Stimulated activated CD8-positive, alpha-beta memory T cell treated with anti-CD3 and anti-CD28 coated beads, Interleukin-4, amount 100 ng/mL, for 48 hours (primary cell): ENCODE measurements around the gene GPR162.

Experiments used
- DNase-seq: peaks from one replicate; pipeline ENCODE4 v3.0.0-alpha.2; 2020

Gene GPR162

DNA sequence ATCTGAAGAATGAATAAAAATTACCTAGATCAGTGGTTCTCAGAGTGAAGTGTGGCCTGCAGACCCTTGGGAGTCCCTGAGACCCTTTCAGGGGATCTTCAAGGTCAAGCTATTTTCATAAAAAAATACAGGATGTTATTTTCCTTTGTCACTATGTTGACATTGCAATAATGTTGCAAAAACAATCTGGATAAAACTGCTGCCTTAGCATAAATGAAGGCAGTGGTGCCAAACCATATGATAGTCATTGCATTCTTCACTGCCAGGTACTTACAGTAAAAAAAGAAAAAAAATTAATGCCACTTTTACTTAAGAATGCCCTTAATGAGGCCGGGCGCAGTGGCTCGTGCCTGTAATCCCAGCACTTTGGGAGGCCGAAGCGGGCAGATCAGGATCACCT is 34.3 kb upstream of the GPR162 start:
- no peak for DNase-seq

DNA sequence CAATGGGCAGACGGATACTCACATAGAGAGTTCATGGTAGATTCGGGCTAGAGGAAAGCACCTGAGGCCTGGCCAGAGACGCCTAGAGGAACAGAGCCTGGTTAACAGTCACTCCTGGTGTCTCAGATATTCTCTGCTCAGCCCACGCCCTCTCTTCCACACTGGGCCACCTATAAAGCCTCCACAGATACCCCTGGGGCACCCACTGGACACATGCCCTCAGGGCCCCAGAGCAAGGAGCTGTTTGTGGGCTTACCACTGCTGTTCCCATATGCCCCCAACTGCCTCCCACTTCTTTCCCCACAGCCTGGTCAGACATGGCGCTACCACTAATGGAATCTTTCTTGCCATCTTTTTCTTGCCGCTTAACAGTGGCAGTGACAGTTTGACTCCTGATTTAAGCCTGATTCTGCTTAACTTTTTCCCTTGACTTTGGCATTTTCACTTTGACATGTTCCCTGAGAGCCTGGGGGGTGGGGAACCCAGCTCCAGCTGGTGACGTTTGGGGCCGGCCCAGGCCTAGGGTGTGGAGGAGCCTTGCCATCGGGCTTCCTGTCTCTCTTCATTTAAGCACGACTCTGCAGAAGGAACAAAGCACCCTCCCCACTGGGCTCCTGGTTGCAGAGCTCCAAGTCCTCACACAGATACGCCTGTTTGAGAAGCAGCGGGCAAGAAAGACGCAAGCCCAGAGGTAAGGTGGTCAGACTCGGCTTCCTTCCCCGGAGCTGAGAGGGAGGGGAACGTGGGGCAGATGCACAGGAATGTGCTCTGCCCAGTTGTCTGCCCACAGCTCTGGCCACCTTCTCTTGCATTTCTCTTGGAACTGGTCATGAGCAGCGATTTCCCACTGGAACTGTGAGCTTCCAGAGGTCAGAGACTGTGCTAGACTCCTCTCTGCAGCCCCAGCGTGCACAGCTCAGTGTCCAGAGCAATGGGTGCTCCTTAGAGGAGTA is 32.4 kb upstream of the GPR162 start, which contains the start of gene CD4:
CD4 (plus strand) TSS at position 557 of the 953 bp plus-strand sequence. CDS start 10,611 bp downstream, outside the sequence.
- DNase-seq = no peak

DNA sequence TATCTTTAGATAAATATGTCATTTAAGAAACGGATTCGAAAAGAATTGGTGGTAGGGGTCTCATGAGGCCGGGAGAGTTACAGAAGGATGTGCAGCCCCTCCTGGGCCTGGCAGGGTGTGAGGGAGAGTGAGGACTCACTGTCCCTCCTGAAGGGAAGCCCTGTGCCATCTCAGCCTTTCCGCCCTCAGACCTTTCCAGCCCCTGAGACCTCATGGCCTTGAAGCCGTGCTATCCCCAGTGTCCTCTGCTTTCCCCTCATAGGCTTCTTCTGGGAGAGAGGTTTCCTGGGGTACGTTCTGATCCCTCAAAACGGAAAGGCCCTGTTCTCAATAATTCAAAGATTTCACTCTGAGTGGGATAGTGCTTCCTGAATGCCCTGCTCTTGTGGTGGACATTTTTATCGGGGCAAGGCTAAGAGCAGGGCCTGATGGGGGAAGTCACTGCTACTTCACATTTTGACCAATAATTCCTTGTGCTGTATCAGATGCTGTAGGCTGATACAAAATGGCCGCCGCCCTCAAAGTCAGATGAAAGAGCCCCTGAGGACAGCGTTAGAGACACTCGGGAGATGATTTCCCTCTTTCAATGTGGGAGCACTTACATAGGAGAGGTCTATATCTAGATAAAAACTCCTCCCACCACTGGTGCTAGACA is 31.0 kb upstream of the GPR162 start:
- no peak for DNase-seq

DNA sequence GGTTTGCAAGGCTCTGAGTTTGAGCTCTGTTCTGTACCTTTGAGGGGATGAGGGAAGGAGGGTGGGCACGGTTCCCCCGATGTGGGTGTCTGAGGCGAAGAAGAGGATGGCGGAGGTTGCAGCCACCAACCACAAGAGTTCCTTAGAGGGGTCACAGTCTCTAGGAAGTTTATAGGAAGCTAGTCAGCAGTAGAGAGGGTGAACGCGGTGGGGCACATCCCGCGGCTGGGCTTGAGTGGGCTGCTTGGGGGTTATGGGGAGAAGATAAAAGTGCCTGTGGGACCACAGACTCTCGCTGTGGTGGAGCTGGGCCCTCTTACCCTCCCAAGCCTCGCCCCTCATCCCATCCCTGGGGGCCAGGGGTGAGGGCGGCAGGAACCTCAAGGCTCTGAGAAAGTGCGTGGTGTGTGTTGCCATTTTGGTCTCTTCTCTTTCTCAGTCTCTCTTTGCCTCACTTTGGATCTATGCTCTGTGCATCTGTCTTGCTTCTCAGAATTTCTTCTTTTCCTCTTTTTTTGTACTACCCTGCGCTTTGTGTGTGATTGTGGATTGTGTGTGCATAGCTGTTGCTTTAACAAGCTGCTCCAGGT is 29.6 kb upstream of the GPR162 start:
- no peak for DNase-seq

DNA sequence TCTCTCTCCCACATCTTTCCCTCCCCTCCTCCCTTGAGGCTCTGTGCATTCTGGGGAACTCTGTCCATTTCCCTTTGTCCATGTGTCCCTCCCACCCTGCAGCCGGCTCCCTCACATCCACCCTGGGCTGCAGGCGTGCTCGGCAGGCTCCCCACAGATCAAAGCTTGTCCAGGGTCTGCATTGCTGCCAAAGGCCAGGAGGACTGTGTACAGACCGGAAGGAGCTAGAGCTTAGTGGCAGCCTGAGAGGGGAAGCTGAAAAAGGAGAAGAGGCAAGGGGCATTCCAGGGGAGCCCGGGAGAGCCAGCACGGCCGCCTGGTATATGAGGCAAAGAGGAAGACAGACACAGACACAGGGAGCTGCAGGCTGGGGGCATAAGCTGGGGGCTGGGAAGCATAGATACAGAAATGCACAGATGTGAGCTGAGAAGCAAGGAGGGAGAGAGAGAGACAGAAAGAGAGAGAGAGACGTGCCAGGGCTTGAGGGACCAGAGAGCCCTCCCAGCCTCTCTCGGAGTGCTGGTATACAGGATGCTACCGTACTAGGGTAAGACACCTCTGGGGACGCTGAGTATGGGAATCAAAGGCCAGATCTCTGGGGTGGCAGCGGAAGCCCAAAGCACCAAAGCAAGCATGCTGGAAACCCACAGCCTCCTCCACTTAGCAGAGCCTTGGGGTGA is 29.0 kb upstream of the GPR162 start:
- DNase-seq = no peak

DNA sequence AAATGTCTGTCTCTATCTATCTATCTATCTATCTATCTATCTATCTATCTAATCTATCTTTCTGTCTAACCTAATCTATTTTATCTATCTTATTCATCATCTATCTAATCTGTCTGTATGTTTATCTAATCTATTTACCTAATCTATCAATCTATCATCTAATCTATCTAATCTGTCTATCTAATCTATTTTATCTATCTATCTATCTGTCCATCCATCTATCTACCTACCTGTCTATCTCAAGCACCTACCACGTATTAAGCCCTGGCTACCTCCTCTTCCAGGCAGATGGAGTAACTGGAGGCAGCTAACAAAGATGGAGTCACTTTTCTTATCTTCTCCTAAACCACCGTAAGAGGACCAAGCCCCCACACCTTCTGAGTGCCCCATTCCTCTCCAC is 26.5 kb upstream of the GPR162 start:
- DNase-seq = no peak

DNA sequence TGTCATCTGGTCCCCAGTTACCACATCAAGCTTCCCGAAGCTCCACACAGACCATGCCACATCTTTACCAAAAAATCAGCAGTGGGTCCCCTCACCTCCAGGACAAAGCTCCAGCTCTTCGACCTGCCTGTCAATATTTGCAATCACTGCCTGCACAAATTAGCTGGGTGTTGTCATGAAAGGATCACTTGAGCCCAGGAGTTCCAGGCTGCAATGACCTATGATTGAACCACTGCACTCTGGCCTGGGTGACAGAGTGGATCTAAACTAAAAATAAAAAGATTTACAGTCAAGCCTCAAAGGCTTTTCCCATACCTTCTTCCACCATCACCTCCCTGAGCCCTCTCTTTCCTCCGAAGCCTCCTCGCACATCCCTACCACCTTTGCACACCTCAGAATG is 25.0 kb upstream of the GPR162 start:
- DNase-seq = no peak

DNA sequence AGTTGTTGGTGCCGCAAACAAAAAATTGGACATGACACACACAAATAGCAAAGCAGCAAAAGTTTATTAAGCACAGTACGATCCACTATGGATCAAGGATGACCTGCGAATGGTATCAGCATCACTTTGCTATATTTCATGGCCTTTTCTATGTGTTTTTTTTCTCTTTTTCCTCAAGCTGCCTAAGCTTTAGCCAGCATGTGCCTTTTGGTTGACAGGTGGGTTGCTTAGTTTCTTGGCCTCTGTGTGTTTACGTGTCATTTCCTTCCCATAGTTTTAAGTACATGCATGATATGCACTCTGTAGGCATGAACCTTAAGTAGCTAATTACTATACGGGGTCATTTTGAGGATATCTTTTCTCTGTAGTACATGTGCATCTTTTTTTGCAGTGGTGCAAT is 22.5 kb upstream of the GPR162 start:
- no peak for DNase-seq

DNA sequence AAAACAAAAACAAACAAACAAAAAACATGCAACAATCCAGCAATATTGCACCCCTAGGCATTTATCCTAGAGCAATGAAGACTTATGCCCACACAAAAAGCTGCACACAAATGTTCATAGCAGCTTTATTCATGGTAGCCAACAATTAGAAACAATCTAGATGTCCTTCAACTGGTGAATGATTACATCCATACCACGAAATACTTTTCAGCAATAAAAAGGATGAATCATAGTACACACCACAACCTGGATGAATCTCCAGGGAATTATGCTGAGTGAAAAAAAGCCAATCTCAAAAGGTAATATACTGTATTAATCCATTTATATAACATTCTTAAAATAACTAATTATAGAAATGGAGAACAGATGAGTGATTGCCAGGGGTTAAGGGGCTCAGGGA is 14.5 kb upstream of the GPR162 start:
- DNase-seq = no peak

DNA sequence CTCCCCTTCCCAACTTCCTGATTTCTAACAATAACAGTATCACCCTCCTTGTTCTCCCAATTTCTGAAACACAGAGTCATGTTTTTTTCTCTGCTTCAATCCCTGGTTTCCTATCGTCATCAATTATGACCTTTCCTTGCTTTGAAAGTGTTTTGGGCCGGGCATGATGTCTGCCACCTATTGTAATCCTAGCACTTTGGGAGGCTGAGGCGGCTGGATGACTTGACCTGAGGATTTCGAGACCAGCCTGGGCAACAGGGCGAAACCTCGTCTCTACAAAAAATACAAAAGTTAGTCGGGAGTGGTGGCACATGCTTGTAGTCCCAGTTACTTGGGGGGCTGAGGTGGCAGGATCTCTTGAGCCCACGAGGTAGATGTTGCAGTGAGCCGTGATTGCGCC is 12.6 kb upstream of the GPR162 start:
- no peak for DNase-seq

DNA sequence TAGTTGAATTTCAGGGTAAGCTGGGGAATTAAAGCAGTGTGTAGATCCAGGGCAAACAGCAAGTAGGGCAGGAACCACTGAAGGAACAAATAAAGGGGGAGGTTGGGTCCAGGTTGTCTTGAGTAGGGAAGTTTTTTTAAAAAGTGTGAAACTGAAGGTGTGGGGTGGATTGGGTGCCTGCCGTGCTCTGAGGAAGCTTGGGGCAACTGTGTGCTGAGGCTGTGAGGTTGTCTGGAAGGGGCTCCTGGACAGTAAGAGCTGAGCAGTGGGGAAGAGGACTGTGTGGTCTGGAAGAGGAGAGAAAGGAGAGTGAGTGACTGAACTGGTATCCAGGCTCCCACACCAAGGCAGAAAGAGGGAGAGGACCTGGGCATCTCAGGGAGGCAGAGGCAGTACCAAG is 10.9 kb upstream of the GPR162 start:
- no peak for DNase-seq

DNA sequence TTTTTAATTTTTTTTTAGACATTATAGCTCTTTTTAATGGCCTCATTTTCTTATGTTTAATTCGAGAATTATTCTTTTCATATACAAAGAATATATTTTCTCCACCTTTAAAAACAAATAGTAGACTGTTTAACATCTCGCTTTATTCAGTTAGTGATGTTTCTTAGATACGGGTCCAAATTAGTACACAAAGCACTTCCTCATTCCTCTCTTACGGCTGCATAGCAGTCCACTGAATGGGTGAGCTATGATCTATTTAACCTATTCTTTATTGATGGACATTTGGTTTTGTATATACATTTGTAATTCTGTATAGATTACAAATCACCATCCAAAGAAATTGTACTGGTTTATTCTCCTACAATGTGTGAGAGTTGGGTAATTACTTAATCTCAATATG is 8.3 kb upstream of the GPR162 start:
- DNase-seq = no peak

DNA sequence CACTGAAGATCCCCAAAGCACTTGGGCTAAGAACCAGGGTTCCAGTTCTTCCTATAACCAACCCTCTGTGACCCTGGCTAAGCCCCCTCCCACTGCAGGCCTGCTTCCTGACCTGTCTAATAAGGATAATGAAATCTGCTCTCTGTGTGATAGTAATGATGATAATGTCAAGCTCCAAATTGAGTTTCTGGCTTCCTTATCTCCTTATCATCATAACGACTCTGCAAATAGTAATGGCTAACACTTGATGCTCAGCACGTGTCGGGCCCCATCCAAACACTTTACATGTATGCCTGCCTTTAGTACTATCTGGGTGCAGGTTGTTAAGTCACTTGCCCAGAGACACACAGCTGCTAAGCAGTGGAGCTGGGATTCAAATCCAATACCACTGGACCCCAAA is 5.0 kb upstream of the GPR162 start:
- DNase-seq = no peak

DNA sequence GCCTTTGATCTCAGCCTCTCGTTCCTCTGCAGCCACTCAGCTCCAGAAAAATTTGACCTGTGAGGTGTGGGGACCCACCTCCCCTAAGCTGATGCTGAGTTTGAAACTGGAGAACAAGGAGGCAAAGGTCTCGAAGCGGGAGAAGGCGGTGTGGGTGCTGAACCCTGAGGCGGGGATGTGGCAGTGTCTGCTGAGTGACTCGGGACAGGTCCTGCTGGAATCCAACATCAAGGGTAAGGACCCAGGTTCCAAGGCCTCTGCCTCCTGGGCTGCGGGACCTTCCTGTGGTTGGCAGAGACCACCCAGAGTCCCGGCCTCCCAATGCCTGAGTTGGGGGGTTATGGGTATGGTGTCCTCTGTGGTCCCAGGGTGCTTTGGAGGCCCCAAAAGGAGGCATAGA is 4.5 kb upstream of the GPR162 start:
- DNase-seq = no peak

DNA sequence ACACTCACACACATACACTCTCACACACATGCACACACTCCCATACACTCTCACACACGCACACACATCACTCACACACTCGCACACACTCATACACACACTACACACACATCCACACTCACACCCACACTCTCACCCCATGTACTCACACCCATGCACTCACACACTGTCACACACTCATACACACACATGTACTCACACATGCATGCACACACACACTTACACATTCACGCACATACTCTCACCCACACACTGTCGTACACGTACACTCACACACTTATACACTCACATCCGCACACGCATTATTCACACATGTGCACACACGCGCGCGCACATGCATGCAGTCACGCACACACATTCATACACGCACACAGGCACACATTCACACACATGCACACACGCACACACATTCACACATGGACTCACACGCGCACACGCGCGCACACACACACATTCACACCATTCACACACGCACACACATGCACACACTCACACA is 3.9 kb upstream of the GPR162 start:
- no peak for DNase-seq

DNA sequence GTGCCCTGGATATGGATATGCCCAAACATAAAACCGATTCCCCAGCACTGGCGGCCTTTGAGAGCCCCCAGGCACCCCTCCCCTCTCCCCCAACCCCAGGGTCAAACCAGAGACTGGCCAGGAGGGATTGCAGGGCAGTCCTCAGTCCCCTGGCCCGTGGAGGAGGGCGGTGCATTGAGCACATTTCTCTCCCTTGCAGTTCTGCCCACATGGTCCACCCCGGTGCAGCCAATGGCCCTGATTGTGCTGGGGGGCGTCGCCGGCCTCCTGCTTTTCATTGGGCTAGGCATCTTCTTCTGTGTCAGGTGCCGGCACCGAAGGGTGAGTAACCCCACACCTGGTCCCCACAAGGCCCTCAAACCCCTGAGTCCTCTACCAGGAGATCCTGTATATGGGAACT is 3.4 kb upstream of the GPR162 start:
- DNase-seq = no peak

DNA sequence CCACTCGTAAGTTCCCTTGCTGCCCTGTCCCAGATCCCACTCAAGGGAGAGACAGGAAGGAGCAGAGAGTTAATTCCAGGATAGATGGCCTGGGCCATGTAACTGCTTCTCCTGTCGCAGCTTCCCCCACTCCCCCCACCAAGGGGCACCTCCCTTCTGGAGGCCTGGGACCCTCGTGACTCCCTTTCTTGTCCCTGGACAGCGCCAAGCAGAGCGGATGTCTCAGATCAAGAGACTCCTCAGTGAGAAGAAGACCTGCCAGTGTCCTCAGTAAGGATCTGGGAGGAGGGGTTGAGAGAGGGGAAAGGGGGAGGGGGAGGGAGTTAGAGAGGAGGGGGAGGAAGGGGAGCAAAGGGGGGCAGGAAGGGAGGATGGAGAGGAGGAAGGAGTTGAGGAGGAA is 3.0 kb upstream of the GPR162 start:
- no peak for DNase-seq

DNA sequence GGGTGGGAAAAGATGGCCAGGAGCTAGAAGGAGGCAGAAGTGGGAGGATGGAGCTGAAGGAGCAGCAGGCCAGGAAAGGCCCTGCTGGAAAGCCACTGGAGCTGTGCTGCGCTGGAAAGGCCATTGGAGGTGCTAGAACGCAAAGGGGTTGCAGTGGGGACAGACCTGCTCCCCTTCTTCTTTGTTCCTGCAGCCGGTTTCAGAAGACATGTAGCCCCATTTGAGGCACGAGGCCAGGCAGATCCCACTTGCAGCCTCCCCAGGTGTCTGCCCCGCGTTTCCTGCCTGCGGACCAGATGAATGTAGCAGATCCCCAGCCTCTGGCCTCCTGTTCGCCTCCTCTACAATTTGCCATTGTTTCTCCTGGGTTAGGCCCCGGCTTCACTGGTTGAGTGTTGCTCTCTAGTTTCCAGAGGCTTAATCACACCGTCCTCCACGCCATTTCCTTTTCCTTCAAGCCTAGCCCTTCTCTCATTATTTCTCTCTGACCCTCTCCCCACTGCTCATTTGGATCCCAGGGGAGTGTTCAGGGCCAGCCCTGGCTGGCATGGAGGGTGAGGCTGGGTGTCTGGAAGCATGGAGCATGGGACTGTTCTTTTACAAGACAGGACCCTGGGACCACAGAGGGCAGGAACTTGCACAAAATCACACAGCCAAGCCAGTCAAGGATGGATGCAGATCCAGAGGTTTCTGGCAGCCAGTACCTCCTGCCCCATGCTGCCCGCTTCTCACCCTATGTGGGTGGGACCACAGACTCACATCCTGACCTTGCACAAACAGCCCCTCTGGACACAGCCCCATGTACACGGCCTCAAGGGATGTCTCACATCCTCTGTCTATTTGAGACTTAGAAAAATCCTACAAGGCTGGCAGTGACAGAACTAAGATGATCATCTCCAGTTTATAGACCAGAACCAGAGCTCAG is 2.3 kb upstream of the GPR162 start:
- DNase-seq = no peak

DNA sequence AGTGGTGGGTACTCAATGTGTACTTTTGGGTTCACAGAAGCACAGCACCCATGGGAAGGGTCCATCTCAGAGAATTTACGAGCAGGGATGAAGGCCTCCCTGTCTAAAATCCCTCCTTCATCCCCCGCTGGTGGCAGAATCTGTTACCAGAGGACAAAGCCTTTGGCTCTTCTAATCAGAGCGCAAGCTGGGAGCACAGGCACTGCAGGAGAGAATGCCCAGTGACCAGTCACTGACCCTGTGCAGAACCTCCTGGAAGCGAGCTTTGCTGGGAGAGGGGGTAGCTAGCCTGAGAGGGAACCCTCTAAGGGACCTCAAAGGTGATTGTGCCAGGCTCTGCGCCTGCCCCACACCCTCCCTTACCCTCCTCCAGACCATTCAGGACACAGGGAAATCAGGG is 1.5 kb upstream of the GPR162 start:
- no peak for DNase-seq

DNA sequence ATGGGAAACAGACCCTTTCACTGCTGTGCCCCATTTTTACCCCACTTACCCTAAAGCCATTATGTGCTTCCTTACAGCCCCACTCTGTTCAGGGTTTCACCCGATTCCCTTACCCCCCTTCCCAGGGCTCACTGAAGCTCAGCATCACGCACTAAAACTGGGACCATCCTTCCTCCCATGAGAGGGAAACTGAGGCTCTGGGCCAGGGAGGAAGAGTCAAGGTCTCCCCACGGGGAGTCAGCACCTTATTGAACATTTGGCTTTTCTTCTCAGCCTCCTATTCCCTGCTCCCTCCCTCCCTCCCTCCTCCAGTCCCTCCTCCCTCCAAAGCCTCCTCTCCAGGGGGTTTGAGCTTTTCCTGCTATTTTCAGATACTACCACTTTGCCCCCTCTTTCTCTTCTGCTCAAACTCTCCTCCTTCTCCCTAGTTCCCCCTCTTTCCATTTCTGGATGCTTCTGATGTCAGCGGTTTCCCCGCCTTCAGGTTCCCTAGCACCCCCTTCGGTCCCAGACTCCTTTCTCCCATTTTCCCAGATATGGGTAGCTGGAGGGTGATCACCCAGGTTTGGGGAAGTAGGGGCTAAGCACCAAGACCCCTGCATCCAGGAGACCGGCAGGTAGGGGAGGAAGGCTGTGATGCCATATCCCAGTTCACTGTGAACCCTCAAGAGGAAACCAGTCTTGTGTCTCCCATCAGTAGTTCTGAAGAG is 960 bp downstream of the GPR162 start:
- DNase-seq = no peak
